Measurements from ENCODE around the gene CHKA. TPM values are rescaled to one million over a fixed set of nuclear protein-coding genes. Genes with fewer than 3 reads are reported as not detected.

The CHKA gene
- total and polyA plus RNA-seq, 2 of the 8 experiments (the other 6 are each of a cell fraction or from before 2014, with no cell fraction given) = 61.2 to 86.6 TPM

DNA sequence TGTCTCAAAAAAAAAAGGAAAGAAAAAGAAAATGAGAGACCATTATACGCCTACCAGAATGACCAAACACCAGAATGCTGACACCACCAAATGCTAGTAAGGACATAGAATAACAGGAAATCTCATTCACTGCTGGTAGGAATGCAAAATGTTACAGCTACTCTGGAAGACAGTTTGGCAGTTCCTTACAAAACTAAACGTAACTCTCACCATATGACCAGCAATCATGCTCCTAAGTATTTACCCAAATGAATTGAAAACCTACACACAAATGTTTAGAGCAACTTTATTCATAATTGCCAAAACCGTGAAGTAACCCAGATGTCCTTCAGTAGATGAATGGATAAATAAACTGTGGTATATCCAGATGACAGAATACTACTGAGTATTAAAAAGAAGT lies 7.2 kb downstream of the CHKA start:
- Histone ChIP-seq H3K4me2 (ENCODE audit: insufficient read depth in 1 of 2, low read depth in 2 of 2, low read length in 2 of 2) (no peak overlapping the region), H2BK12ac (ENCODE audit: low read depth, low read length) (no peak overlapping the region), H3K23ac (ENCODE audit: insufficient read length) (no peak overlapping the region), H4K5ac (ENCODE audit: insufficient read length, low read depth, low read length) (no peak overlapping the region), H4K20me1 (replicated peaks in 1 of 2; ENCODE audit: control insufficient read depth in 1 of 2, insufficient read depth in 2 of 2, low read length in 2 of 2) (peaks cover 18 to 24% of the 10 kb centered on the region in 2 experiments), H3K79me2 (ENCODE audit: control insufficient read depth in 1 of 2, insufficient read depth in 2 of 2, low read length in 2 of 2) (peaks cover 50 to 97% of the 10 kb centered on the region in 2 experiments), H3K14ac (ENCODE audit: insufficient read length) (no peak overlapping the region), H3K27me3 (replicated peaks in 1 of 4; ENCODE audit: control insufficient read depth in 3 of 4, extremely low read depth in 1 of 4, insufficient read depth in 3 of 4, low read length in 3 of 4) (no peaks in the 10 kb centered on the region), H3K9me3 (ENCODE audit: insufficient read depth in 2 of 2, low read depth in 1 of 2, low read length in 1 of 2) (no peaks in the 10 kb centered on the region), H3K4me1 (replicated peaks in 1 of 4; ENCODE audit: control insufficient read depth in 3 of 4, insufficient read depth in 4 of 4, low read length in 3 of 4) (peaks cover 2 to 9% (median 4%) of the 10 kb centered on the region in 4 experiments; a peak in 5 of 7 replicates), H2AK5ac (ENCODE audit: low read depth, low read length) (no peak overlapping the region), H3K23me2 (ENCODE audit: low read depth, low read length) (no peaks in the 10 kb centered on the region), H3K4me3 (ENCODE audit: extremely low read depth in 1 of 4, insufficient read depth in 2 of 4, low read depth in 3 of 4, low read length in 4 of 4) (no peak overlapping the region), H4K91ac (replicated peaks; ENCODE audit: insufficient read length, low read length) (no peak overlapping the region), H2BK20ac (ENCODE audit: low read length) (no peak overlapping the region), H3K4ac (replicated peaks; ENCODE audit: insufficient read length, low read depth, low read length) (no peak overlapping the region), H3K9ac (replicated peaks in 1 of 4; ENCODE audit: extremely low read depth in 1 of 4, low read depth in 3 of 4, low read length in 3 of 4) (no peak overlapping the region), H2AFZ (ENCODE audit: low read length) (no peak overlapping the region), H3K79me1 (ENCODE audit: low read depth, low read length) (peaks cover 4% of the 10 kb centered on the region), H3K18ac (ENCODE audit: extremely low read depth, low read length) (no peak overlapping the region), H3K36me3 (ENCODE audit: control insufficient read depth in 2 of 4, insufficient read depth in 4 of 4, low read length in 3 of 4) (peaks cover 0 to 14% (median 2%) of the 10 kb centered on the region in 4 experiments; a peak in 3 of 8 replicates), H2BK5ac (ENCODE audit: low read depth, low read length) (no peak overlapping the region), H2BK120ac (replicated peaks; ENCODE audit: low read depth, low read length) (no peak overlapping the region), H3K27ac (ENCODE audit: low read depth, low read length) (no peak overlapping the region), H3K56ac (replicated peaks; ENCODE audit: insufficient read length, low read depth, low read length) (no peak overlapping the region), H2BK15ac (ENCODE audit: low read length) (no peak overlapping the region), H4K8ac (ENCODE audit: extremely low read depth, insufficient read depth, low read length) (no peak overlapping the region)
- no peak for DNase-seq (ENCODE audit: low read depth in 1 of 2, low spot score in 2 of 2)
- TF ChIP-seq GABPA (IDR thresholded peaks at IDR 0.05; ENCODE audit: borderline replicate concordance, insufficient read depth, low read length) = no peak
- TF ChIP-seq TBP (IDR thresholded peaks at IDR 0.05; ENCODE audit: low read depth, low read length) = no peak
- no peak for TF ChIP-seq TAF1 (IDR thresholded peaks at IDR 0.05; ENCODE audit: low read depth, low read length)
- CTCF ChIA-PET (ENCODE audit: partially characterized antibody) = no interaction called here
- POLR2A ChIA-PET (ENCODE audit: partially characterized antibody) = interaction anchor here (0.8 kb wide), 1 partner anchor 35 kb away, joined by 6 read pairs; no protein-coding TSS in a partner anchor
- WGBS, 2 experiments (ENCODE audit: extremely low coverage in 1 of 2, insufficient coverage in 1 of 2, insufficient read length in 1 of 2, insufficient replicate concordance in 2 of 2, low coverage in 1 of 2, low lambda C conversion rate in 2 of 2, missing lambda C conversion rate in 1 of 2) = 84% methylated on average over 3 of the region's 3 CpGs; no CpG with 5 or more reads in 1 of the 2 experiments
- no peak for FAIRE-seq

Measured in H1 (cell line).